Suppressor macrophage treated with lipopolysaccharide for 4 hours (primary cell): ENCODE measurements around the gene EDA.

ENCODE experiments used
- DNase-seq: peaks from one replicate; pipeline ENCODE4 v3.0.0-alpha.2; 2020

Gene EDA

DNA sequence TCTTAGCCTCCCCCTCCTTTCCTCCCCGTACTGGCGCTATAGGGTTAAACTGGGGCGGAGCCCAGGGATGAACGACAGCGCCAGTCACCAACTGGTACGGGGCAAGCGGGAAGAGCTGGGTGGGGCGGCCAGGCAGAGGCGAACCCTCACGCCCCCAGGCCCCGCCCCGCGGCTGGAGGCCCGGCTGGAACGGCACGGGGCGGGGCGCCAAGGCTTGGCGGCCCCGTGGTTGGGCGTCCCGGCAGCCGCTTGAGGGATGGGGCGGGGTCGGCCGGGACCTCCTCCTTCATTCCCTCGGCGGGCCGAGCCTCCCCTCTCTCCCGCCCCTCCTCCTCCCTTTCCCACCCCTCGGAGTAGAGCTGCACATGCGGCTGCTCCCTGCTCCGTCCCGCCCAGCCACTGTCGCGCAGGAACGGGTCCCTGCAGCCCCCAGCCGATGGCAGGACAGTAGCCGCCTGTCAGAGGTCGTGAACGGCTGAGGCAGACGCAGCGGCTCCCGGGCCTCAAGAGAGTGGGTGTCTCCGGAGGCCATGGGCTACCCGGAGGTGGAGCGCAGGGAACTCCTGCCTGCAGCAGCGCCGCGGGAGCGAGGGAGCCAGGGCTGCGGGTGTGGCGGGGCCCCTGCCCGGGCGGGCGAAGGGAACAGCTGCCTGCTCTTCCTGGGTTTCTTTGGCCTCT, at the start of gene EDA:
TSS of gene EDA (plus strand) at position 335 of the 678 bp plus-strand sequence.
- DNase-seq, result peak; percentile 86

- DNase-seq, result no peak
These were observed 47.1 kb upstream of the EDA start for GRCh38 chrX:69568828-69569227.

- no peak for DNase-seq
These were observed 18.5 kb upstream of the EDA start for GRCh38 chrX:69597399-69597798.

- DNase-seq, result no peak
These were observed 15.7 kb upstream of the EDA start for GRCh38 chrX:69600182-69600581.

- no peak for DNase-seq
These were observed 12.2 kb upstream of the EDA start for GRCh38 chrX:69603566-69604194.

DNA sequence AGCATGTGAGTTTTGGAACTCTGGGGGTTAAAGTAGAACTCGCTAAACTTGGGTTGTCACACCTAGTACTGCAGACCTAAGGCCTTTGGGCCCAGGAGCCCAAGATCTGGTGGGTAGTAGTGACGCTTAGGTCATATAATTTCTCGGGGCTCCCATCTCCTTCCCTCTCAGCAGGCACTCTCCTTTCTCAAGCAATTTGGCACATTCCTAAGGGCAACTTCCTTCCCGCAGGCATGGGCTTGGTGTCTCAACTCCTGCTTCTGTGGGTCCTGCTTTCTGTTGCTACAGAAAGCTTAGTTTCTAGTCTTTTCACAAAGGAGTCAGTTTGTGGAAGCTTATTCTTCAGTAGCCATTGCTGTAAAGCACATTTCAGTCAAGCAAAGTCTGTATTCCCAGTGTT, 10.4 kb upstream of the EDA start:
- no peak for DNase-seq

DNA sequence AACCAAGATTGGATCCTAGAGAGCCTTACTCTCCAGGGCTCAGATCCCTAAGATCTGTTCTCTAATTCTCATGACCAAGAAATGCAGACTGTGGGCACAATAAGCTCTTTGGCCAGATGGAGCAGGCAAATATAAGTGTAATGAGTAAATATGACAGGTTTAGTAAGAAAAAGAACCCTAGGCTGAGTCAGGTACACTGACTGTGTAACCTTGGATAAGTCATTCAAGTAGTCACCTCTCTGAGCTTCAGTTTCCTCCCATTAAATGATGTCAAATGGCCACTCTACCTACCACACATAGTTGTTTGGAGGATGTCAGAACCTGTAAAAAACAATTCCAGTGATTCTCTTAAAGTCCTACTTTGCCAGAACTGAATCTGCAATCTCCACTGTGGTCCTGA, 8.3 kb upstream of the EDA start:
- DNase-seq, result no peak

DNA sequence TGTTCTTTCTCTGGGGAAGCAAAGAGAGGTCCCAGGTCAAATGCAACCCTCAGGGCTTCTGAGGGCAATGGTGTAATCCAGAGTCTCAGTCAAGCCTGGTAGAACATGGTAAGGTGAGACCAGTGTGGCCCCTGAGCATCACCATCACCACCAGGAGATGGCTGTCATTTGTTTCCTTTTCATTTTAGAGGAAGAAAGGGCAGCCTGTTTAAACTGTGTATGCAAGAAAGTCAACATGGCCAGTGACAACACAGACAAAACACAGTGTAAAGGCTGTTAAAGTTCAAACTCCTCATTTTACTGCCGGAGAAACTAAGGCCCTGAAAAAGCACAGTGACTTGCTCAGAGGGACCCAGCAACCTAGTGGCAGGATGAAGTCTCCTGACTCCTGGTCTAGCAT, 2.0 kb upstream of the EDA start:
- DNase-seq, result no peak

DNA sequence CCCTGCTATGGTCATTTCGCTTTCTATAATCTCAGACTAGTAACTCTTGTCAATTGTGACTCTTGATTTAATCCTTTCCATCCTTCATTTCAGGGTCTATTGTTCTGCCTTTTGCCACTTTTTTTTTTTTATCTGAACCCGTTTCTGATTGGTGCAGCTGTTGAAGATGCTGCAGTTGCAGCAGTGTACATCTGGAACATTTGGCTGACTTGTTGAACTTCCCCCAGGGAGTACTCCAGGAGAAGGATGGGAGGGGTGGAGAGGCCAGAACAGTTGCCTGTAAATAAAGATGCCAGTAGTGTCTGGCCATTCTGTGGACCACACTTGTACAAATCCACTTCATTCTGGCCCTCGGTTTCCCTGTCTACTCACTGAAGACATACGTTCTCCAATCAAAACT, 1.0 kb upstream of the EDA start:
- DNase-seq, result no peak

DNA sequence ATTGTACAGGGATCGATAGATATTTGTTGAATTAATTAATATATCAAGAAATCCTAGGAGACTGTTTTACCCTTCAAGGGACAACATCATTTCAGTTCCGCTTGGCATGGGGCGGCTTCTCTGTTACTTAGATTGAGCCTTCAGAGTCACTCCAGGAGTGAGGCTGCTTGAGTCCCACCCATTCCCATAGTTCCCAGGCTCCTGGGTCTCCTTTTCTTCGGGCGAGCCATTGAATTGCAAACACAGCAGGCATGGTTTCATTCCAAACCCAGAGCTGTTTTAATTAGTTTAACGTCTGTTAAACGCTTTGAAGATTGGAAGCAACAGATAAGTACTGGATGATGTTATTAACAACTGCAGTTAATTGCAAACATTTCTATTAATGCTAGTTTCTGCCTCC, 571 bp upstream of the EDA start:
- DNase-seq, result no peak

DNA sequence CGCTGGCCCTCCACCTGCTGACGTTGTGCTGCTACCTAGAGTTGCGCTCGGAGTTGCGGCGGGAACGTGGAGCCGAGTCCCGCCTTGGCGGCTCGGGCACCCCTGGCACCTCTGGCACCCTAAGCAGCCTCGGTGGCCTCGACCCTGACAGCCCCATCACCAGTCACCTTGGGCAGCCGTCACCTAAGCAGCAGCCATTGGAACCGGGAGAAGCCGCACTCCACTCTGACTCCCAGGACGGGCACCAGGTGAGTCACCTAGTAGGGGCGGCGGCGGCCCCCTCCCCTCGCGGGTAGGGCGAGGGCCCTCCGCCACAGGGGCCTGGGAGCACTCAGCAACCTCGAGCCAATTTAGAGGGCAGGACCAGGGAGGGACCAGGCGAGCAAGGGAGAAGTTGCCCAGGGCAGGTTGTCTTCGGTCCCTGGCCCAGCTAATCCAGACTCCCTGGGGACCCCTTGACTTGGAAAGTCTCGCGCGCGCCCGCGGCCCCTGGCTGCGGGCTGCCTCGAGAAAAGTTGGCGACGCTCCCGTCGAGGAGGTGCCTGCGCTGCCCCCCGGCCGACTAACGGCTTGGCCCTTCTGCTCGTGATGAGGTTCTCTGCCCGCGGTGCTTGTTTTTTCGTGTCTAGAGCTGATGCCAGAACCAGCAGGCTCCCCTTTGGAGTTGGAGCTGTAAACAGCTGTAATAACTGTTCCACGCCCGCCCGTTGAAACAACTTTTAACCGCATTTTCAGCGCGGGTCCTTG, 717 bp downstream of the EDA start:
- no peak for DNase-seq

DNA sequence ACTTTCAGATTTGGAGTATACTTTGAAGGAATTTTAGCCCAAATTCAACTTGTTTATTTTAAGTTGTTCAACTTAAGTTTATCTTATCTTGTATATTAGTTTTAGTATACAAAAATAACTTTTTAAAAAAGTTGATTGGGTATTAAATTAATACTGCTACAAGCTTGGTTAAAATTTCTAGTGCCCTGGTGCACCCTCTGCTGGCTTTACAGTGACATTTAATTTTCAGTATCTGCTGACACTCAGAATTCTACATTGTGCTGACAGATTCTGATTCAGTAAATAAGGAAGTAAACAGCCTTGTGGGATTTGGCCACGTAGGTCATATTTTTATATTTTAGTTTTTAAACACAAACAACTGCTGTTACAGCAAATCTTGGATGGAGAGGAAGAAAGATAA, 2.9 kb downstream of the EDA start:
- DNase-seq, result peak; percentile 48

DNA sequence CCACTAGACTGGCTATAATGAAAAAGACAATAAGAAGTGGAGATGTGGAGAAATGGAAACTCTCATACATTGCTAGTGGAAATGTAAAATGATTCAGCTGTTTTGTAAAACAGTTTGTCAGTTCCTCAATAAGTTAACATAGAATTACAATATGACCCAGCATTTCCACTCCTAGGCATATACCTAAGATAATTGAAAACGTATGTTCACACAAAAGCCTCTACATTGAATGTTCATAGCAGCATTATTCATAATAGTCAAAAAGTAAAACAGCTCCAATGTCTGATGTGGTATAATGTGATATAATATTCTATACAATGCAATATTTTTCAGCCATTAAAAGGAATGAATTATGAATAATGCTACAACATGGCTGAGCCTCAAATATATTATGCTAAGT, 10.2 kb downstream of the EDA start:
- no peak for DNase-seq

GRCh38 chrX:69627744-69628143, 11.8 kb downstream of the EDA start:
- no peak for DNase-seq

DNA sequence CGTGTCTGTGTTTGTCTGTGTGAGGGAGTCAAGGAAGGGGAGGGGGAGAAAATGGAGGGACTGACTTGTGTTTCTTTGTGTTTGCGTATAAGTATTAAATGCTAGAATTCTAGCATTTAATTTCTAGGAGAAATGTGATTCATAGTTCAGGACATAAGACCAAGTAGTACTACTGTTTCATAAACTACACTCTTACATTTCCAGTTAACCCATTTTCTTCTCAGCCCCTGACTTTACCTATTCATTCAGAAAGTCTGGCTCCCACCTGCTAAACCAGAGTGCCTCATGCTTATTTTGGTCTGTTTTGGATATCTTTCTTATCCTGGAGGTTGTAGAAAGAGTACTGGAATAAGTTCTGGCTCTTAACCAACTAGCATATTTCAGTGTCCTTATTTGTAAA, 14.2 kb downstream of the EDA start:
- DNase-seq, result no peak

DNA sequence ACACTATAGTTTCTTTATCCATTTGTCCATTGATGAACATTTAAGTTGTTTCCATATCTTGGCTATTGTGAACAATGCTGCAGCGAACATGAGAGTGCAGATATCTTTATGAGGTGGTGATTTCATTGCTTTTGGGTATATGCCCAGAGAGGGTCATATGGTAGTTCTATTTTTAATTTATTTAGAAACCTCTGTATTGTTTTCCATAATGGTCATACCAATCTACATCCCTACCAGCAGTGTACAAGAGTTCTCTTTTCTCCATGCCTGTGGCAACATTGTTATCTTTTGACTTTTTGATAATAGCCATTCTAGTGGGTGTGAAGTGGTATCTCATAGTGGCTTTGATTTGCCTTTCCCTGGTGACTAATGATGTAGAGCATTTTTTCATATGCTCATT, 48.8 kb downstream of the EDA start:
- no peak for DNase-seq

- no peak for DNase-seq
These were observed 54.2 kb downstream of the EDA start for GRCh38 chrX:69670001-69670555.

DNA sequence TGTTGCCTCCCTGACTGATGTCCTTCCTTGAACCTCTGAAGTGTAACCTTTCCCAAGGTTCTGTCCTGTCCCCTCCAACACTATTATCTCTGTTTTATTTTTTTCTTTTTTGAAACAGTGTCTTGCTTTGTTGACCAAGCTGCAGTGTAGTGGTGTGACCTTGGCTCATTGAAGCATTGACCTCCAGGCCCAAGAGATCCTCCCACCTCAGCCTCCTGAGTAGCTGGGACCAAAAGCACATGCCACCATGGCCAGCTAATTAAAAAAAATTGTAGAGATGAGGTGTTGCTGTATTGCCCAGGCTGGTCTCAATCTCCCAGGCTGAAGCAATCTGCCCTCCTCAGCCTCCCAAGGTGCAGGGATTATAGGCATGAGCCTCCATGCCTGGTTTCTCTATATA, 59.0 kb downstream of the EDA start:
- no peak for DNase-seq

GRCh38 chrX:69705818-69706217, 89.9 kb downstream of the EDA start:
- DNase-seq, result no peak

GRCh38 chrX:69718102-69718501, 102.2 kb downstream of the EDA start:
- DNase-seq, result no peak

DNA sequence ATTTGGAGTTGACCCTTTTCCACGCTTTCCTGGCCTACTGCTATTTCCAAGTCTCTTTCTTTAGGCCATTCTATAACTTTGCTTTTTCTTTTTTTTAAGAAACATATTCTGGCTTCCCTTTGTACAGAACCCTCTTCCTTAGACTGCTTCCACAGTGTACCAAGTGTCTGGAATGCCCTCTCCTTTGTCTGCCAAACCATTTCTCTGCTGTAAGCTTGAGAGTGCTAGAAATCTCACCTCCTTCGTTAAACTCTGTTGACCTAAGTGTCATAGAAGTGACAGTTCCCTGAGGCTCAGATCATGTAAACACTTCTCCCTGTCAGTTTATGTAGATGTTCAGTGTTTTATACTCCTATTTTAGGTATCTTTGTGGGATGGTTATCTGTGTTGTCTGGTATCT, 108.4 kb downstream of the EDA start:
- DNase-seq, result no peak

- no peak for DNase-seq
These were observed 124.4 kb downstream of the EDA start for GRCh38 chrX:69740317-69740716.

- no peak for DNase-seq
These were observed 125.8 kb downstream of the EDA start for GRCh38 chrX:69741721-69742120.

GRCh38 chrX:69746051-69746450, 130.1 kb downstream of the EDA start:
- no peak for DNase-seq
